HepG2 (cell line): ENCODE results near the gene ILDR2. TPM values are rescaled to one million over a fixed set of nuclear protein-coding genes. Genes with fewer than 3 reads are reported as not detected.
A peak's percentile ranks its signal among the peaks of the same experiment; 100 is the strongest.

Experiments used
- CREBL2 ChIP-seq: sonication (generic); formaldehyde crosslinking; IDR thresholded peaks from 2 replicates; pipeline ENCODE4 v1.8.1; 2023; ENCODE audit warnings: missing genetic modification reagents, mild to moderate bottlenecking, borderline replicate concordance
- DRAP1 ChIP-seq: IDR thresholded peaks from 2 replicates; pipeline ENCODE4 v1.6.1; 2016; ENCODE audit warnings: missing genetic modification reagents, missing compliant biosample characterization
- GTF2F1 ChIP-seq: fragments of 150-350 bp; IDR thresholded peaks from 2 replicates; pipeline ENCODE4 v1.6.1; 2014; ENCODE audit warnings: low read length
- HHEX ChIP-seq: IDR thresholded peaks from 2 replicates; pipeline ENCODE4 v1.6.1; 2016; ENCODE audit warnings: control low read depth
- KDM2A ChIP-seq: sonication (generic); formaldehyde crosslinking; IDR thresholded peaks from 2 replicates; pipeline ENCODE4 v1.4.0; 2020; ENCODE audit warnings: low read depth, missing genetic modification reagents, borderline replicate concordance
- MAZ ChIP-seq, 2 experiments: sonication (generic) in 1 of 2; formaldehyde crosslinking in 1 of 2; IDR thresholded peaks; 2 replicates each; pipeline versions ENCODE4 v1.5.0 to v1.6.1; 2012 to 2020; ENCODE audit warnings: low read depth in 2 of 2, mild to moderate bottlenecking in 2 of 2, borderline replicate concordance in 1 of 2, improper control_type of control experiment in 1 of 2, low read length in 1 of 2, missing genetic modification reagents in 1 of 2, moderate library complexity in 1 of 2
- MTERF4 ChIP-seq: sonication (generic); formaldehyde crosslinking; IDR thresholded peaks from 2 replicates; pipeline ENCODE4 v1.8.0; 2023; ENCODE audit warnings: mild to moderate bottlenecking, missing genetic modification reagents
- MTF2 ChIP-seq: sonication (generic); formaldehyde crosslinking; IDR thresholded peaks from 2 replicates; pipeline ENCODE4 v1.5.0; 2020; ENCODE audit warnings: missing genetic modification reagents, borderline replicate concordance
- NCOA5 ChIP-seq: sonication (generic); formaldehyde crosslinking; IDR thresholded peaks from 2 replicates; pipeline ENCODE4 v1.4.0; 2020; ENCODE audit warnings: missing genetic modification reagents
- PCBP1 ChIP-seq: fragments of 200-400 bp; formaldehyde crosslinking; IDR thresholded peaks from 2 replicates; pipeline ENCODE4 v1.6.1; 2017; ENCODE audit warnings: mild to moderate bottlenecking, low read depth, low read length, borderline replicate concordance
- PTBP1 ChIP-seq: fragments of 200-400 bp; formaldehyde crosslinking; IDR thresholded peaks from 2 replicates; pipeline ENCODE4 v1.6.1; 2018; ENCODE audit warnings: low read length, low read depth; ENCODE audit not compliant: poor library complexity, severe bottlenecking
- RBM39 ChIP-seq: fragments of 200-400 bp; formaldehyde crosslinking; IDR thresholded peaks from one replicate; pipeline ENCODE4 v1.6.1; 2018; ENCODE audit warnings: antibody characterized with exemption, mild to moderate bottlenecking, low read depth, low read length; ENCODE audit not compliant: poor library complexity, severe bottlenecking
- RELA ChIP-seq: sonication (generic); formaldehyde crosslinking; IDR thresholded peaks from 2 replicates; pipeline ENCODE4 v1.4.0; 2020; ENCODE audit warnings: missing genetic modification reagents
- SCMH1 ChIP-seq: sonication (generic); formaldehyde crosslinking; IDR thresholded peaks from 2 replicates; pipeline ENCODE4 v1.9.0; 2021; ENCODE audit warnings: missing genetic modification reagents, mild to moderate bottlenecking, borderline replicate concordance
- SIX1 ChIP-seq: sonication (generic); formaldehyde crosslinking; IDR thresholded peaks from 2 replicates; pipeline ENCODE4 v1.4.0; 2020; ENCODE audit warnings: missing genetic modification reagents, borderline replicate concordance
- SMAD3 ChIP-seq: sonication (generic); formaldehyde crosslinking; IDR thresholded peaks from 2 replicates; pipeline ENCODE4 v1.4.0; 2020; ENCODE audit warnings: missing genetic modification reagents
- TEAD2 ChIP-seq: sonication (generic); formaldehyde crosslinking; IDR thresholded peaks from 2 replicates; pipeline ENCODE4 v1.9.0; 2021; ENCODE audit warnings: missing genetic modification reagents
- YEATS2 ChIP-seq: sonication (generic); formaldehyde crosslinking; IDR thresholded peaks from 2 replicates; pipeline ENCODE4 v1.4.0; 2020; ENCODE audit warnings: missing genetic modification reagents, borderline replicate concordance
- ZKSCAN8 ChIP-seq: IDR thresholded peaks from 2 replicates; pipeline ENCODE4 v1.6.1; 2016; ENCODE audit warnings: borderline replicate concordance, missing genetic modification reagents, missing compliant biosample characterization
- ZMAT5 ChIP-seq: sonication (generic); formaldehyde crosslinking; IDR thresholded peaks from 2 replicates; pipeline ENCODE4 v1.5.0; 2020; ENCODE audit warnings: mild to moderate bottlenecking, low read depth, missing genetic modification reagents, borderline replicate concordance
- ZNF253 ChIP-seq: sonication (generic); formaldehyde crosslinking; IDR thresholded peaks from 2 replicates; pipeline ENCODE4 v1.8.0; 2022; ENCODE audit warnings: mild to moderate bottlenecking, missing genetic modification reagents, borderline replicate concordance
- ZNF780A ChIP-seq: sonication (generic); formaldehyde crosslinking; IDR thresholded peaks from 2 replicates; pipeline ENCODE4 v1.8.0; 2022; ENCODE audit warnings: mild to moderate bottlenecking, missing genetic modification reagents, moderate library complexity
- polyA plus RNA-seq, 8 experiments: library from polyadenylated mRNA; depleted of rRNA in 3 of 8; stranded (reverse) in 7 of 8; unstranded in 1 of 8; fragments of >200 nt; fragmentation: Illumina TruSeq in 4 of 8; extraction: Trizol in 4 of 8; gene quantifications; 2 replicates each; pipeline versions ENCODE4 v1.2.1 to v1.2.3, GENCODE V29; 2011 to 2016; ENCODE audit warnings: low read depth in 4 of 8, missing spikeins in 1 of 8, mixed read lengths in 1 of 8; ENCODE audit not compliant: insufficient read depth in 1 of 8
- total RNA-seq, 5 experiments: library from RNA; depleted of rRNA; stranded (reverse); fragments of >200 nt; fragmentation: Illumina TruSeq; extraction: Trizol; gene quantifications; 2 replicates each; pipeline ENCODE4 v1.2.3, GENCODE V29; 2016; ENCODE audit warnings: low read depth in 1 of 5
- TF ChIP-seq, protein P1 (sequence below): sonication (generic); formaldehyde crosslinking; IDR thresholded peaks from 2 replicates; pipeline ENCODE4 v1.4.0; 2020; ENCODE audit warnings: mild to moderate bottlenecking, low read depth, missing genetic modification reagents

The ILDR2 gene
- total and polyA plus RNA-seq, 2 of the 13 experiments (the other 11 are each of a cell fraction or from before 2014, with no cell fraction given) = 0.04 TPM; not detected in 1

DNA sequence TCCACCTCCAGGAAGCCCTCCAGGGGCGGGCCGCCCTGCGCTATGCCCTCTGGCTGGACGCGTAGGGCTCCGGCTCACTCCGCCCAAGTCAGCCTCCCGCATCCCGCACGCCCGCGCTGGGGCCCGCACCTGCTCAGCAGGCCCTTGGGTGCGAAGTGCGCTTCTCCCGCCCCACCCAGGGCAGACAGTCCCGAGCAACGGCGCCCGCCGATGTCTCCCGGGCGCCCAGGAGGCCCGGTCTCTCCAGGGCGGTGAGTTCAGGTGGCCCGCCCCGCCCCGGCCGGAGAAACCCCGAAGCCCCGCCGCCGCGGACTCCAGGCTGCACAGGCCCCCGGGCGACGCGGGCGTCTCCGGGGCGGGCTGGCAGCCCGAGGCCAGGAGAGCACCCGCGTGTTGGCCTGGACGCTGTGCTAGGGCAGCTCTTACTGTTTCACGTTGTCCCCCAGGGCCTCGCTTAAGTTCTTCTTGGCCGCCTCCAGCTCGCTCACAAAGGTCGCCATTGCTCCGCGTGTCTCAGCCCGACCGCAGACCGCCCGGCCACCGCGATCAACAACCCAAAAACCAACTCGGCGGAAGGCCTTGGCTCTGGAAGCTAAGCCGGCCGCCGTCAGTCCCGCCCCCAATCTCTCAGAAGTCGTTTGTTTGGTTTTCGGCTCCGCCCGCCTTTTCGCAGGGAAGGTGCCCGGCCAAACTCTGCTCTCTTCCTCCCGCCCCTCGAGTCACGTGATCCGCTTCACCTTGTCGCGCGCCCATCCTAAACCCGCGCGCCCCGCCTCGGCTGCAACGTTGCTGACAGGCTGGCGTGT is 99.4 kb downstream of the ILDR2 start, which contains the start of gene TADA1 (continued):
- TF ChIP-seq PTBP1 (no peak), RBM39 (peak; percentile 76), ZNF780A (no peak), KDM2A (CRISPR knock-in tag) (peak; percentile 90), GTF2F1 (peak; percentile 93), DRAP1 (CRISPR knock-in tag) (peak; percentile 56), CREBL2 (no peak), MTERF4 (CRISPR knock-in tag) (no peak), ZNF253 (CRISPR knock-in tag) (no peak), MTF2 (CRISPR knock-in tag) (0 out of 2 replicates have a peak, but pooled peaks have one; percentile 73), SCMH1 (CRISPR knock-in tag) (no peak), MAZ (IDR thresholded peaks at IDR 0.05; ENCODE audit: borderline replicate concordance, low read depth, low read length) (peak; percentile 97), MAZ (CRISPR knock-in tag; IDR thresholded peaks at IDR 0.05; ENCODE audit: low read depth) (peak; percentile 94), NCOA5 (no peak), PCBP1 (0 out of 2 replicates have a peak, but pooled peaks have one; percentile 51), SMAD3 (CRISPR knock-in tag) (peak; percentile 83; the same call in 1 of the 2 replicates), TEAD2 (CRISPR knock-in tag) (peak; percentile 54; the same call in 1 of the 2 replicates), ZMAT5 (no peak), ZKSCAN8 (CRISPR knock-in tag) (no peak), HHEX (CRISPR knock-in tag) (no peak), RELA (CRISPR knock-in tag) (no peak), SIX1 (CRISPR knock-in tag) (no peak), YEATS2 (CRISPR knock-in tag) (peak; percentile 75)
- TF ChIP-seq, protein P1, sequence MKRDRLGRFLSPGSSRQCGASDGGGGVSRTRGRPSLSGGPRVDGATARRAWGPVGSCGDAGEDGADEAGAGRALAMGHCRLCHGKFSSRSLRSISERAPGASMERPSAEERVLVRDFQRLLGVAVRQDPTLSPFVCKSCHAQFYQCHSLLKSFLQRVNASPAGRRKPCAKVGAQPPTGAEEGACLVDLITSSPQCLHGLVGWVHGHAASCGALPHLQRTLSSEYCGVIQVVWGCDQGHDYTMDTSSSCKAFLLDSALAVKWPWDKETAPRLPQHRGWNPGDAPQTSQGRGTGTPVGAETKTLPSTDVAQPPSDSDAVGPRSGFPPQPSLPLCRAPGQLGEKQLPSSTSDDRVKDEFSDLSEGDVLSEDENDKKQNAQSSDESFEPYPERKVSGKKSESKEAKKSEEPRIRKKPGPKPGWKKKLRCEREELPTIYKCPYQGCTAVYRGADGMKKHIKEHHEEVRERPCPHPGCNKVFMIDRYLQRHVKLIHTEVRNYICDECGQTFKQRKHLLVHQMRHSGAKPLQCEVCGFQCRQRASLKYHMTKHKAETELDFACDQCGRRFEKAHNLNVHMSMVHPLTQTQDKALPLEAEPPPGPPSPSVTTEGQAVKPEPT (CRISPR knock-in tag) = 0 out of 2 replicates have a peak, but pooled peaks have one; percentile 9
